Measurements from ENCODE around the gene RASSF4.

RASSF4 gene

GRCh38 chr10:44959247-44960087 lies at the start of gene RASSF4:
RASSF4 (plus strand) TSS chr10:44959802; CDS start chr10:44970203, 10,401 bp downstream.
- no peak for DNase-seq (ENCODE audit: low read depth, low spot score)

- DNase-seq (ENCODE audit: low read depth, low spot score) = no peak
These were observed 49.7 kb upstream of the RASSF4 start for GRCh38 chr10:44909910-44910309.

GRCh38 chr10:44910602-44911001 lies 49.0 kb upstream of the RASSF4 start:
- no peak for DNase-seq (ENCODE audit: low read depth, low spot score)

- DNase-seq (ENCODE audit: low read depth, low spot score) = no peak
These were observed 48.5 kb upstream of the RASSF4 start, which contains the start of gene TMEM72 for GRCh38 chr10:44911081-44911540. TMEM72 (plus strand) TSS chr10:44911337; CDS start chr10:44911513, 176 bp downstream.

- no peak for DNase-seq (ENCODE audit: low read depth, low spot score)
These were observed 47.7 kb upstream of the RASSF4 start for GRCh38 chr10:44911951-44912350.

GRCh38 chr10:44913350-44914081 lies 46.1 kb upstream of the RASSF4 start:
- no peak for DNase-seq (ENCODE audit: low read depth, low spot score)

- DNase-seq (ENCODE audit: low read depth, low spot score) = no peak
These were observed 44.7 kb upstream of the RASSF4 start for GRCh38 chr10:44914891-44915290.

GRCh38 chr10:44916429-44916828 lies 43.2 kb upstream of the RASSF4 start:
- no peak for DNase-seq (ENCODE audit: low read depth, low spot score)

- no peak for DNase-seq (ENCODE audit: low read depth, low spot score)
These were observed 41.8 kb upstream of the RASSF4 start for GRCh38 chr10:44917848-44918247.

- DNase-seq (ENCODE audit: low read depth, low spot score) = no peak
These were observed 39.4 kb upstream of the RASSF4 start for GRCh38 chr10:44920252-44920651.

- DNase-seq (ENCODE audit: low read depth, low spot score) = no peak
These were observed 38.5 kb upstream of the RASSF4 start for GRCh38 chr10:44921061-44921460.

GRCh38 chr10:44921506-44921905 lies 38.1 kb upstream of the RASSF4 start:
- DNase-seq (ENCODE audit: low read depth, low spot score) = no peak

- DNase-seq (ENCODE audit: low read depth, low spot score) = no peak
These were observed 37.6 kb upstream of the RASSF4 start for GRCh38 chr10:44922021-44922420.

- DNase-seq (ENCODE audit: low read depth, low spot score) = no peak
These were observed 36.6 kb upstream of the RASSF4 start for GRCh38 chr10:44922796-44923545.

- DNase-seq (ENCODE audit: low read depth, low spot score) = no peak
These were observed 36.0 kb upstream of the RASSF4 start for GRCh38 chr10:44923611-44924010.

GRCh38 chr10:44924261-44925040 lies 35.2 kb upstream of the RASSF4 start:
- no peak for DNase-seq (ENCODE audit: low read depth, low spot score)

GRCh38 chr10:44925224-44925623 lies 34.4 kb upstream of the RASSF4 start:
- no peak for DNase-seq (ENCODE audit: low read depth, low spot score)

GRCh38 chr10:44925811-44926750 lies 33.5 kb upstream of the RASSF4 start:
- no peak for DNase-seq (ENCODE audit: low read depth, low spot score)

- no peak for DNase-seq (ENCODE audit: low read depth, low spot score)
These were observed 32.8 kb upstream of the RASSF4 start for GRCh38 chr10:44926751-44927351.

GRCh38 chr10:44927352-44927751 lies 32.2 kb upstream of the RASSF4 start:
- DNase-seq (ENCODE audit: low read depth, low spot score) = no peak

All from smooth muscle cell of the brain vasculature (primary cell).